Astrocyte of the cerebellum (primary cell): ENCODE measurements around the gene PGPEP1.

Source experiments
- DNase-seq: peaks from one replicate; pipeline ENCODE4 v3.0.0-alpha.2; 2011; ENCODE audit warnings: low read depth
- H3K4me3 ChIP-seq: 2 replicates; pipeline ENCODE4 v1.5.1; 2011; ENCODE audit warnings: mild to moderate bottlenecking, low read depth, low read length, moderate library complexity
- CTCF ChIP-seq: IDR thresholded peaks from 2 replicates; pipeline ENCODE4 v1.5.1; 2012; ENCODE audit warnings: low read length, low read depth, moderate library complexity, mild to moderate bottlenecking; ENCODE audit errors: missing control alignments
- in situ Hi-C: cut with HindIII; loops from 2 replicates; pipeline ENCODE4 v1.10.0; 2017; ENCODE audit warnings: low sequenced_read_pairs

The PGPEP1 gene

GRCh38 chr19:18406749-18407148, 66.4 kb downstream of the PGPEP1 start:
- TF ChIP-seq CTCF: no peak
- DNase-seq: no peak
- in situ Hi-C loops: no loop called here
- H3K4me3 ChIP-seq: no peak overlapping the region

- in situ Hi-C loops: no loop called here
Measured at GRCh38 chr19:18408053-18408476, 67.7 kb downstream of the PGPEP1 start.

GRCh38 chr19:18412610-18413239, 72.3 kb downstream of the PGPEP1 start:
- in situ Hi-C loops: no loop called here
- no peak overlapping the region for H3K4me3 ChIP-seq
- no peak for TF ChIP-seq CTCF
- DNase-seq: no peak

More at GRCh38 chr19:18408053-18408476, 67.7 kb downstream of the PGPEP1 start:
- DNase-seq: no peak
- peak; percentile 41 for TF ChIP-seq CTCF
- no peak overlapping the region for H3K4me3 ChIP-seq

- no peak for DNase-seq
- in situ Hi-C loops: no loop called here
- peak overlapping the region; percentile 5 for H3K4me3 ChIP-seq
- TF ChIP-seq CTCF: no peak
Measured at GRCh38 chr19:18414504-18415177, 74.2 kb downstream of the PGPEP1 start.

- DNase-seq: no peak
- peak overlapping the region; percentile 5 for H3K4me3 ChIP-seq
- no peak for TF ChIP-seq CTCF
- in situ Hi-C loops: no loop called here
Measured at GRCh38 chr19:18415178-18415867, 74.9 kb downstream of the PGPEP1 start.

- peak overlapping the region; percentile 25 for H3K4me3 ChIP-seq
- TF ChIP-seq CTCF: no peak
- in situ Hi-C loops: no loop called here
- no peak for DNase-seq
Measured at GRCh38 chr19:18416778-18417249, 76.4 kb downstream of the PGPEP1 start.
